Mammary epithelial cell (primary cell): ENCODE results near the gene ZNF665.

ENCODE experiments used
- EZH2 ChIP-seq: IDR thresholded peaks from 2 replicates; pipeline ENCODE4 v1.6.1; 2012; ENCODE audit warnings: low read length, inconsistent platforms, borderline replicate concordance
- TF ChIP-seq, protein P1 (sequence below), 2 donors: IDR thresholded peaks in 1 of 2; conservative IDR thresholded peaks in 1 of 2; 2 replicates each; pipeline ENCODE4 v1.5.1; 2011 to 2012; ENCODE audit warnings: inconsistent platforms in 2 of 2, low read length in 2 of 2, mild to moderate bottlenecking in 2 of 2, control low read depth in 1 of 2, low read depth in 1 of 2; ENCODE audit not compliant: insufficient read depth in 1 of 2; ENCODE audit errors: extremely low read depth in 1 of 2

DNA sequence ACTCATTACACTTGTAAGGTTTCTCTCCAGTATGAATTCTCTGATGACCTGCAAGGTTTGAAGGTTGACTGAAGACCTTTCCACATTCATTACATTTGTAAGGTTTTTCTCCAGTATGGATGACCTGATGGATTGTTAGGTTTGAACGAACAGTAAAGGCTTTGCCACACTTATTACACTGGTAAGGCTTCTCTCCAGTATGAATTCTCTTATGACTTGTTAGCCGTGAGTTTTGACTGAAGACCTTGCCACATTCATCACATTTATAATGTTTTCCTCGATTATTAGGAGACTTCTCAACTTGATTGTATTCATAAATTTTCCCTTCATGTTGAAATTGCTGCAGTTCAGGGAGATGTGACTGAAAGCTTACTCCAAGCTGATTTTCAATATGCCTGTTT, 27.5 kb downstream of the ZNF665 start:
- TF ChIP-seq, protein P1, sequence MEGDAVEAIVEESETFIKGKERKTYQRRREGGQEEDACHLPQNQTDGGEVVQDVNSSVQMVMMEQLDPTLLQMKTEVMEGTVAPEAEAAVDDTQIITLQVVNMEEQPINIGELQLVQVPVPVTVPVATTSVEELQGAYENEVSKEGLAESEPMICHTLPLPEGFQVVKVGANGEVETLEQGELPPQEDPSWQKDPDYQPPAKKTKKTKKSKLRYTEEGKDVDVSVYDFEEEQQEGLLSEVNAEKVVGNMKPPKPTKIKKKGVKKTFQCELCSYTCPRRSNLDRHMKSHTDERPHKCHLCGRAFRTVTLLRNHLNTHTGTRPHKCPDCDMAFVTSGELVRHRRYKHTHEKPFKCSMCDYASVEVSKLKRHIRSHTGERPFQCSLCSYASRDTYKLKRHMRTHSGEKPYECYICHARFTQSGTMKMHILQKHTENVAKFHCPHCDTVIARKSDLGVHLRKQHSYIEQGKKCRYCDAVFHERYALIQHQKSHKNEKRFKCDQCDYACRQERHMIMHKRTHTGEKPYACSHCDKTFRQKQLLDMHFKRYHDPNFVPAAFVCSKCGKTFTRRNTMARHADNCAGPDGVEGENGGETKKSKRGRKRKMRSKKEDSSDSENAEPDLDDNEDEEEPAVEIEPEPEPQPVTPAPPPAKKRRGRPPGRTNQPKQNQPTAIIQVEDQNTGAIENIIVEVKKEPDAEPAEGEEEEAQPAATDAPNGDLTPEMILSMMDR (conservative IDR thresholded peaks at IDR 0.05 in 1 of 2, IDR thresholded peaks at IDR 0.05 in 1 of 2; ENCODE audit: extremely low read depth in 1 of 2, insufficient read depth in 1 of 2, low read depth in 1 of 2, low read length in 2 of 2), result no peak
- no peak for TF ChIP-seq EZH2
